HG02798 (cell line): ENCODE results near the gene PADI1.

Experiments
- ATAC-seq: cut with Tn5 transposase; IDR thresholded peaks from one replicate; pipeline ENCODE4 v1.9.1; 2021; ENCODE audit warnings: mild to moderate bottlenecking; ENCODE audit not compliant: unreplicated experiment, poor library complexity

PADI1 gene

GRCh38 chr1:17194615-17195528 lies 10.1 kb upstream of the PADI1 start:
- no peak for ATAC-seq

GRCh38 chr1:17195731-17196130 lies 9.2 kb upstream of the PADI1 start:
- no peak for ATAC-seq

GRCh38 chr1:17196496-17197185 lies 8.3 kb upstream of the PADI1 start:
- ATAC-seq: no peak

GRCh38 chr1:17197696-17198095 lies 7.2 kb upstream of the PADI1 start:
- ATAC-seq: no peak

- no peak for ATAC-seq
These were observed 6.3 kb upstream of the PADI1 start for GRCh38 chr1:17198476-17199258.

GRCh38 chr1:17199267-17200044 lies 5.5 kb upstream of the PADI1 start:
- ATAC-seq: no peak

- no peak for ATAC-seq
These were observed 4.7 kb upstream of the PADI1 start for GRCh38 chr1:17200246-17200645.

- ATAC-seq: no peak
These were observed 4.2 kb upstream of the PADI1 start for GRCh38 chr1:17200756-17201155.

- no peak for ATAC-seq
These were observed 3.5 kb upstream of the PADI1 start for GRCh38 chr1:17201201-17202021.

- no peak for ATAC-seq
These were observed 724 bp downstream of the PADI1 start for GRCh38 chr1:17205652-17206051.

- no peak for ATAC-seq
These were observed 1.3 kb downstream of the PADI1 start for GRCh38 chr1:17206196-17206595.

- peak; percentile 48 for ATAC-seq
These were observed 2.1 kb downstream of the PADI1 start for GRCh38 chr1:17207046-17207445.

GRCh38 chr1:17207540-17207939 lies 2.6 kb downstream of the PADI1 start:
- no peak for ATAC-seq

- ATAC-seq: peak; percentile 49
These were observed 3.1 kb downstream of the PADI1 start for GRCh38 chr1:17207966-17208418.

GRCh38 chr1:17208546-17208945 lies 3.6 kb downstream of the PADI1 start:
- no peak for ATAC-seq

- ATAC-seq: no peak
These were observed 4.5 kb downstream of the PADI1 start for GRCh38 chr1:17209430-17209829.

- no peak for ATAC-seq
These were observed 5.2 kb downstream of the PADI1 start for GRCh38 chr1:17210176-17210575.

GRCh38 chr1:17211377-17211776 lies 6.4 kb downstream of the PADI1 start:
- no peak for ATAC-seq

- ATAC-seq: no peak
These were observed 7.1 kb downstream of the PADI1 start for GRCh38 chr1:17212009-17212408.
